WTC11 (cell line): ENCODE results near the gene PCBP3. TPM values are rescaled to one million over a fixed set of nuclear protein-coding genes. Genes with fewer than 3 reads are reported as not detected.

Source experiments
- ATAC-seq: fragments of 200-7000 bp; cut with Tn5 transposase; 2 replicates; pipeline ENCODE4 v1.10.0; 2021; ENCODE audit warnings: mild to moderate bottlenecking, moderate library complexity
- CTCF ChIA-PET: fragments of 300-600 bp; sonication (Branson Sonifier 250); formaldehyde crosslinking; loops from one replicate; lab custom pipeline; 2021; ENCODE audit warnings: antibody characterized with exemption; lab: Charles Lee
- POLR2A ChIA-PET: fragments of 350-600 bp; sonication (Branson Sonifier 250); formaldehyde crosslinking; loops from one replicate; lab custom pipeline; 2021; ENCODE audit warnings: antibody characterized with exemption; lab: Charles Lee
- DNase-seq: peaks from one replicate; pipeline ENCODE4 v3.0.0; 2021; ENCODE audit warnings: low spot score
- H3K27ac Mint-ChIP-seq: 2 replicates; pipeline ENCODE4 v1.8.0; 2021; ENCODE audit warnings: mixed read lengths
- H3K27me3 Mint-ChIP-seq: 2 replicates; pipeline ENCODE4 v1.8.0; 2021; ENCODE audit warnings: low read depth, mild to moderate bottlenecking, moderate library complexity, mixed read lengths
- H3K36me3 Mint-ChIP-seq: 2 replicates; pipeline ENCODE4 v1.8.0; 2021; ENCODE audit warnings: mixed read lengths
- H3K4me1 Mint-ChIP-seq: 2 replicates; pipeline ENCODE4 v1.8.0; 2022; ENCODE audit warnings: mixed read lengths
- H3K4me3 Mint-ChIP-seq: 2 replicates; pipeline ENCODE4 v1.8.0; 2021; ENCODE audit warnings: mild to moderate bottlenecking, moderate library complexity, mixed read lengths
- H3K9me3 Mint-ChIP-seq: 2 replicates; pipeline ENCODE4 v1.8.0; 2021; ENCODE audit warnings: mixed read lengths
- AFF4 ChIP-seq: sonication (generic); formaldehyde crosslinking; IDR thresholded peaks from 2 replicates; pipeline ENCODE4 v1.8.1; 2023; ENCODE audit warnings: mild to moderate bottlenecking, missing genetic modification reagents, borderline replicate concordance
- CBFB ChIP-seq: sonication (generic); formaldehyde crosslinking; IDR thresholded peaks from 2 replicates; pipeline ENCODE4 v1.8.1; 2022; ENCODE audit warnings: mild to moderate bottlenecking, low read depth, missing genetic modification reagents
- ESRRA ChIP-seq: sonication (generic); formaldehyde crosslinking; IDR thresholded peaks from 2 replicates; pipeline ENCODE4 v1.8.1; 2022; ENCODE audit warnings: mild to moderate bottlenecking, missing genetic modification reagents, borderline replicate concordance
- HMGXB4 ChIP-seq: sonication (generic); formaldehyde crosslinking; IDR thresholded peaks from 2 replicates; pipeline ENCODE4 v1.8.1; 2023; ENCODE audit warnings: mild to moderate bottlenecking, moderate library complexity, missing genetic modification reagents
- IRF1 ChIP-seq: sonication (generic); formaldehyde crosslinking; IDR thresholded peaks from 2 replicates; pipeline ENCODE4 v1.8.0; 2023; ENCODE audit warnings: missing genetic modification reagents
- NFATC4 ChIP-seq: fragments of 250-450 bp; sonication (Bioruptor Pico); IDR thresholded peaks from 2 replicates; pipeline ENCODE4 v1.9.0; 2021; ENCODE audit warnings: mild to moderate bottlenecking
- NFE2L1 ChIP-seq: sonication (generic); formaldehyde crosslinking; IDR thresholded peaks from 2 replicates; pipeline ENCODE4 v1.8.1; 2023; ENCODE audit warnings: missing genetic modification reagents
- NR1H2 ChIP-seq: sonication (generic); formaldehyde crosslinking; IDR thresholded peaks from 2 replicates; pipeline ENCODE4 v1.9.0; 2021; ENCODE audit warnings: mild to moderate bottlenecking, moderate library complexity, missing genetic modification reagents
- PRRX2 ChIP-seq: fragments of 250-450 bp; sonication (Bioruptor Pico); IDR thresholded peaks from 2 replicates; pipeline ENCODE4 v1.8.0; 2021; ENCODE audit warnings: mild to moderate bottlenecking
- RORB ChIP-seq: fragments of 250-450 bp; sonication (Bioruptor Pico); IDR thresholded peaks from 2 replicates; pipeline ENCODE4 v1.9.0; 2021; ENCODE audit warnings: mild to moderate bottlenecking
- SMAD4 ChIP-seq: sonication (generic); formaldehyde crosslinking; IDR thresholded peaks from 2 replicates; pipeline ENCODE4 v1.8.0; 2022; ENCODE audit warnings: mild to moderate bottlenecking, missing genetic modification reagents
- TP53 ChIP-seq: sonication (generic); formaldehyde crosslinking; IDR thresholded peaks from 2 replicates; pipeline ENCODE4 v1.8.1; 2023; ENCODE audit warnings: mild to moderate bottlenecking, missing genetic modification reagents
- ZBTB21 ChIP-seq: sonication (generic); formaldehyde crosslinking; IDR thresholded peaks from 2 replicates; pipeline ENCODE4 v1.8.1; 2023; ENCODE audit warnings: mild to moderate bottlenecking, missing genetic modification reagents, borderline replicate concordance
- ZNF121 ChIP-seq: sonication (generic); formaldehyde crosslinking; IDR thresholded peaks from 2 replicates; pipeline ENCODE4 v1.8.0; 2023; ENCODE audit warnings: missing genetic modification reagents
- ZNF396 ChIP-seq: fragments of 250-450 bp; sonication (Bioruptor Pico); IDR thresholded peaks from 2 replicates; pipeline ENCODE4 v1.8.0; 2021; ENCODE audit warnings: mild to moderate bottlenecking, moderate library complexity, borderline replicate concordance
- total RNA-seq: library from RNA; stranded (reverse); gene quantifications from 3 replicates; pipeline ENCODE4 v1.2.3, GENCODE V29; 2021
- TF ChIP-seq, protein P1 (sequence below): sonication (generic); formaldehyde crosslinking; IDR thresholded peaks from 2 replicates; pipeline ENCODE4 v1.8.0; 2023; ENCODE audit warnings: missing genetic modification reagents, mild to moderate bottlenecking, borderline replicate concordance
- TF ChIP-seq, protein P2 (sequence below): fragments of 250-450 bp; sonication (Bioruptor Pico); IDR thresholded peaks from 2 replicates; pipeline ENCODE4 v1.8.0; 2021; ENCODE audit warnings: mild to moderate bottlenecking
- TF ChIP-seq, protein P3 (sequence below): sonication (generic); formaldehyde crosslinking; IDR thresholded peaks from 2 replicates; pipeline ENCODE4 v1.8.1; 2023; ENCODE audit warnings: mild to moderate bottlenecking, missing genetic modification reagents

Gene PCBP3
- total RNA-seq, 1 experiment from 2014 or later = 8.5 TPM

DNA sequence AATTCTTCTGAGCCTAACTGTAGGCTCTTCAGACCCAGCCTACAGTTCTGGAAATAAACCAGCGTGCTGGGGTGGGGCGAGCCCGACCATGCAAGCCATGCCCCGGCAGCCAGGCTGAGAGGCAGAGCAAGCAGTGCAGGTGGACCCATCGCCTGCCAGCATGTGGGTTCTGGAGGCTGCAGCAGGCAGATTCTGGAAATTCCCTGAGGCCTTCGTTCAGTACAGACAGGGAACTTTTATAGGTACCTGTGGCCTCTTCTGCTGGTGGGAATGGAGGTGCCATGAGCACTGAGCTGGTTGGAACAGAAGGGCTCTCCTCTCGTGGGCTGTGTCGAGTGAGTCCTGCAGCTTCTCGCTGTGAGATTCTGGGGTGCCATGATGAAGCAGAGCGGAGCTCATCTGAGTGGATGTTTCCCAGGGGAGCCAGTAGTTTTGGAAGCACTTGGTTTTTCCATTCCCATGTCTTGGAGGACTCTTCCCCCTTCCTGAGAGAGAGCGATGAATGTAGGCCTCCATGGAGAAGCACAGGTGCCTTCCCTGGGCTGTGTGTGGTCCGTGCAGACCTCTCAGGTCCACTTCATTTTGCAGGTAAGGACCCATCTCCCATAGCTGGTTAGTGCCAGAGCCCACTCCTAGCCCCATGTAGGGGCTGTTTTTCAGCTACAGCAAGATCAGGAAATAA, 94.1 kb downstream of the PCBP3 start (continued):
- TF ChIP-seq AFF4 (CRISPR knock-in tag) (no peak), NR1H2 (CRISPR knock-in tag) (no peak), ESRRA (CRISPR knock-in tag) (no peak), TP53 (no peak), NFATC4 (CRISPR knock-in tag) (no peak), IRF1 (CRISPR knock-in tag) (no peak), ZBTB21 (CRISPR knock-in tag) (no peak), CBFB (CRISPR knock-in tag) (no peak)
- TF ChIP-seq, protein P1, sequence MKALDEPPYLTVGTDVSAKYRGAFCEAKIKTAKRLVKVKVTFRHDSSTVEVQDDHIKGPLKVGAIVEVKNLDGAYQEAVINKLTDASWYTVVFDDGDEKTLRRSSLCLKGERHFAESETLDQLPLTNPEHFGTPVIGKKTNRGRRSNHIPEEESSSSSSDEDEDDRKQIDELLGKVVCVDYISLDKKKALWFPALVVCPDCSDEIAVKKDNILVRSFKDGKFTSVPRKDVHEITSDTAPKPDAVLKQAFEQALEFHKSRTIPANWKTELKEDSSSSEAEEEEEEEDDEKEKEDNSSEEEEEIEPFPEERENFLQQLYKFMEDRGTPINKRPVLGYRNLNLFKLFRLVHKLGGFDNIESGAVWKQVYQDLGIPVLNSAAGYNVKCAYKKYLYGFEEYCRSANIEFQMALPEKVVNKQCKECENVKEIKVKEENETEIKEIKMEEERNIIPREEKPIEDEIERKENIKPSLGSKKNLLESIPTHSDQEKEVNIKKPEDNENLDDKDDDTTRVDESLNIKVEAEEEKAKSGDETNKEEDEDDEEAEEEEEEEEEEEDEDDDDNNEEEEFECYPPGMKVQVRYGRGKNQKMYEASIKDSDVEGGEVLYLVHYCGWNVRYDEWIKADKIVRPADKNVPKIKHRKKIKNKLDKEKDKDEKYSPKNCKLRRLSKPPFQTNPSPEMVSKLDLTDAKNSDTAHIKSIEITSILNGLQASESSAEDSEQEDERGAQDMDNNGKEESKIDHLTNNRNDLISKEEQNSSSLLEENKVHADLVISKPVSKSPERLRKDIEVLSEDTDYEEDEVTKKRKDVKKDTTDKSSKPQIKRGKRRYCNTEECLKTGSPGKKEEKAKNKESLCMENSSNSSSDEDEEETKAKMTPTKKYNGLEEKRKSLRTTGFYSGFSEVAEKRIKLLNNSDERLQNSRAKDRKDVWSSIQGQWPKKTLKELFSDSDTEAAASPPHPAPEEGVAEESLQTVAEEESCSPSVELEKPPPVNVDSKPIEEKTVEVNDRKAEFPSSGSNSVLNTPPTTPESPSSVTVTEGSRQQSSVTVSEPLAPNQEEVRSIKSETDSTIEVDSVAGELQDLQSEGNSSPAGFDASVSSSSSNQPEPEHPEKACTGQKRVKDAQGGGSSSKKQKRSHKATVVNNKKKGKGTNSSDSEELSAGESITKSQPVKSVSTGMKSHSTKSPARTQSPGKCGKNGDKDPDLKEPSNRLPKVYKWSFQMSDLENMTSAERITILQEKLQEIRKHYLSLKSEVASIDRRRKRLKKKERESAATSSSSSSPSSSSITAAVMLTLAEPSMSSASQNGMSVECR (CRISPR knock-in tag) = no peak
- TF ChIP-seq, protein P2, sequence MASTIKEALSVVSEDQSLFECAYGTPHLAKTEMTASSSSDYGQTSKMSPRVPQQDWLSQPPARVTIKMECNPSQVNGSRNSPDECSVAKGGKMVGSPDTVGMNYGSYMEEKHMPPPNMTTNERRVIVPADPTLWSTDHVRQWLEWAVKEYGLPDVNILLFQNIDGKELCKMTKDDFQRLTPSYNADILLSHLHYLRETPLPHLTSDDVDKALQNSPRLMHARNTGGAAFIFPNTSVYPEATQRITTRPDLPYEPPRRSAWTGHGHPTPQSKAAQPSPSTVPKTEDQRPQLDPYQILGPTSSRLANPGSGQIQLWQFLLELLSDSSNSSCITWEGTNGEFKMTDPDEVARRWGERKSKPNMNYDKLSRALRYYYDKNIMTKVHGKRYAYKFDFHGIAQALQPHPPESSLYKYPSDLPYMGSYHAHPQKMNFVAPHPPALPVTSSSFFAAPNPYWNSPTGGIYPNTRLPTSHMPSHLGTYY (CRISPR knock-in tag) = no peak

- TF ChIP-seq SMAD4 (CRISPR knock-in tag) = no peak
- no peak for TF ChIP-seq HMGXB4 (CRISPR knock-in tag)
- TF ChIP-seq ZNF396 (CRISPR knock-in tag) = no peak
- TF ChIP-seq PRRX2 (CRISPR knock-in tag) = no peak
- TF ChIP-seq ZNF121 (CRISPR knock-in tag) = no peak
- TF ChIP-seq NFE2L1 = no peak
- TF ChIP-seq, protein P3, sequence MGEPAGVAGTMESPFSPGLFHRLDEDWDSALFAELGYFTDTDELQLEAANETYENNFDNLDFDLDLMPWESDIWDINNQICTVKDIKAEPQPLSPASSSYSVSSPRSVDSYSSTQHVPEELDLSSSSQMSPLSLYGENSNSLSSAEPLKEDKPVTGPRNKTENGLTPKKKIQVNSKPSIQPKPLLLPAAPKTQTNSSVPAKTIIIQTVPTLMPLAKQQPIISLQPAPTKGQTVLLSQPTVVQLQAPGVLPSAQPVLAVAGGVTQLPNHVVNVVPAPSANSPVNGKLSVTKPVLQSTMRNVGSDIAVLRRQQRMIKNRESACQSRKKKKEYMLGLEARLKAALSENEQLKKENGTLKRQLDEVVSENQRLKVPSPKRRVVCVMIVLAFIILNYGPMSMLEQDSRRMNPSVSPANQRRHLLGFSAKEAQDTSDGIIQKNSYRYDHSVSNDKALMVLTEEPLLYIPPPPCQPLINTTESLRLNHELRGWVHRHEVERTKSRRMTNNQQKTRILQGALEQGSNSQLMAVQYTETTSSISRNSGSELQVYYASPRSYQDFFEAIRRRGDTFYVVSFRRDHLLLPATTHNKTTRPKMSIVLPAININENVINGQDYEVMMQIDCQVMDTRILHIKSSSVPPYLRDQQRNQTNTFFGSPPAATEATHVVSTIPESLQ = no peak
- TF ChIP-seq RORB = no peak
- no peak for DNase-seq
- Mint-ChIP-seq H3K27ac (no peak overlapping the region), H3K27me3 (no peaks in the 10 kb centered on the region), H3K36me3 (0 out of 2 replicates have a peak, but pooled peaks cover 2% of the 10 kb centered on the region), H3K4me1 (no peaks in the 10 kb centered on the region), H3K4me3 (no peak overlapping the region), H3K9me3 (0 out of 2 replicates have a peak, but pooled peaks cover 2% of the 10 kb centered on the region)
- no peak for ATAC-seq
- ChIA-PET CTCF (interaction anchor here (1.1 to 2.1 kb wide), 2 partner anchors 81 to 183 kb away, joined by 3 to 6 read pairs; no protein-coding TSS in a partner anchor), POLR2A (no interaction called here)
These were observed 95.9 kb downstream of the PCBP3 start for GRCh38 chr21:45739218-45740087.
